SIG-M5 treated with dmso at 0.1 percent for 504 hours (cell line): Measurements from ENCODE around the gene NDUFA3.
A peak's percentile ranks its signal among the peaks of the same experiment; 100 is the strongest.

ENCODE experiments used
- DNase-seq: peaks from one replicate; lab custom pipeline; 2025; ENCODE audit not compliant: unreplicated experiment; lab: John Stamatoyannopoulos, UW

Gene NDUFA3

GRCh38 chr19:54137699-54138488 is 35.2 kb downstream of the NDUFA3 start, which contains the start of gene CNOT3:
TSS of gene CNOT3 (plus strand) at chr19:54137762. CDS start at chr19:54142979, 5,217 bp downstream.
- no peak for DNase-seq

GRCh38 chr19:54138489-54139256 is 36.0 kb downstream of the NDUFA3 start:
- no peak for DNase-seq

GRCh38 chr19:54141356-54141755 is 38.7 kb downstream of the NDUFA3 start:
- no peak for DNase-seq

GRCh38 chr19:54142166-54142780 is 39.6 kb downstream of the NDUFA3 start:
- DNase-seq = no peak

GRCh38 chr19:54145541-54146158 is 43.0 kb downstream of the NDUFA3 start:
- DNase-seq = no peak

GRCh38 chr19:54147676-54148075 is 45.0 kb downstream of the NDUFA3 start:
- DNase-seq = no peak

GRCh38 chr19:54148158-54148557 is 45.5 kb downstream of the NDUFA3 start:
- no peak for DNase-seq

- DNase-seq = no peak
These were observed 46.6 kb downstream of the NDUFA3 start for GRCh38 chr19:54149021-54149812.

GRCh38 chr19:54151362-54152035 is 48.8 kb downstream of the NDUFA3 start:
- DNase-seq = no peak

- DNase-seq = no peak
These were observed 49.6 kb downstream of the NDUFA3 start for GRCh38 chr19:54152267-54152666.

GRCh38 chr19:54152878-54153524 is 50.3 kb downstream of the NDUFA3 start:
- no peak for DNase-seq

- no peak for DNase-seq
These were observed 51.2 kb downstream of the NDUFA3 start for GRCh38 chr19:54153731-54154326.

GRCh38 chr19:54154603-54155345 is 52.1 kb downstream of the NDUFA3 start:
- DNase-seq = no peak

GRCh38 chr19:54155694-54156093 is 53.0 kb downstream of the NDUFA3 start:
- no peak for DNase-seq

- no peak for DNase-seq
These were observed 53.8 kb downstream of the NDUFA3 start for GRCh38 chr19:54156490-54156889.

- DNase-seq = peak; percentile 46
These were observed 54.3 kb downstream of the NDUFA3 start for GRCh38 chr19:54156953-54157352.
